ENCODE measurements around the gene CFAP74. TPM values are rescaled to one million over a fixed set of nuclear protein-coding genes. Genes with fewer than 3 reads are reported as not detected.

CFAP74 gene
- total RNA-seq, 1 experiment from 2014 or later, result 0.28 TPM

GRCh38 chr1:1895456-1896336, 107.9 kb downstream of the CFAP74 start:
- H3T11ph ChIP-seq (ENCODE audit: low read length), result no peak overlapping the region
- H3K27me3 Mint-ChIP-seq (ENCODE audit: low read depth), result peaks cover 8% of the 10 kb centered on the region

More at GRCh38 chr1:1895456-1896336, 107.9 kb downstream of the CFAP74 start:
- H3K79me2 ChIP-seq (ENCODE audit: insufficient read depth, low read length), result no peaks in the 10 kb centered on the region; the same call in 1 of the 2 replicates
- Mint-ChIP-seq H3K4me1 (peaks cover 29 to 36% of the 10 kb centered on the region in 2 experiments), H3K27ac (peak overlapping the region in 1 of 3 experiments; percentile 62; a peak in 1 of 7 replicates), H3K9me3 (no peaks in the 10 kb centered on the region; a peak in 1 of 5 replicates), H3K36me3 (ENCODE audit: insufficient read depth in 1 of 3, low read depth in 3 of 3) (no peaks in the 10 kb centered on the region; a peak in 1 of 7 replicates), H3K4me3 (no peak overlapping the region)
- H2BK120ac ChIP-seq (ENCODE audit: low read depth, low read length, poor library complexity, severe bottlenecking), result no peak overlapping the region
- peaks cover 5% of the 10 kb centered on the region; the same call in 1 of the 2 replicates for H3K4me1 ChIP-seq (ENCODE audit: insufficient read depth, low read length)
- H3K9me3 ChIP-seq (ENCODE audit: control insufficient read depth, low read depth, low read length), result no peaks in the 10 kb centered on the region
- H4K8ac ChIP-seq (replicated peaks; ENCODE audit: insufficient read length, low read depth, low read length), result no peak overlapping the region
- no peak for DNase-seq
- WGBS (ENCODE audit: extremely low coverage, insufficient read length, low lambda C conversion rate), result no CpG with 5 or more reads among the region's 14 CpGs
- no peaks in the 10 kb centered on the region for H4K20me1 ChIP-seq (ENCODE audit: control insufficient read depth, insufficient read depth, insufficient read length)
- no peak overlapping the region for H3K23ac ChIP-seq (ENCODE audit: insufficient read length, low read depth, low read length)
- H4K5ac ChIP-seq (ENCODE audit: insufficient read length, low read depth, low read length), result no peak overlapping the region
- no peak overlapping the region for H2BK12ac ChIP-seq (ENCODE audit: insufficient read length, low read depth, low read length)
- no peak overlapping the region for H2BK15ac ChIP-seq (ENCODE audit: low read depth, low read length)
- no peak overlapping the region for H3K4ac ChIP-seq (ENCODE audit: low read depth, low read length)
- no peak overlapping the region for H2BK20ac ChIP-seq (ENCODE audit: low read depth, low read length, poor library complexity, severe bottlenecking)
- H4K91ac ChIP-seq (ENCODE audit: insufficient read length, low read depth, low read length), result no peak overlapping the region
- H3K27ac ChIP-seq (ENCODE audit: insufficient read length, low read depth, low read length), result no peak overlapping the region
- H3K4me2 ChIP-seq (ENCODE audit: insufficient read depth, insufficient read length, low read length), result no peak overlapping the region
- peaks cover 6% of the 10 kb centered on the region for H3K23me2 ChIP-seq (ENCODE audit: insufficient read length, low read depth, low read length, poor library complexity, severe bottlenecking)
- H3K56ac ChIP-seq (ENCODE audit: insufficient read length, low read depth, low read length), result no peak overlapping the region
- H3K79me1 ChIP-seq (ENCODE audit: insufficient read depth, low read depth, low read length, poor library complexity, severe bottlenecking), result no peaks in the 10 kb centered on the region
- no peak overlapping the region for H3K18ac ChIP-seq (ENCODE audit: insufficient read length, low read depth, low read length)
- H3K9ac ChIP-seq (ENCODE audit: extremely low read depth, insufficient read length, low read length), result no peak overlapping the region
- no peak overlapping the region for H2AFZ ChIP-seq (ENCODE audit: low read length)
- no peak for TF ChIP-seq CTCF (conservative IDR thresholded peaks at IDR 0.05)
- H3K27me3 ChIP-seq (ENCODE audit: insufficient read depth, low read length), result no peaks in the 10 kb centered on the region; the same call in none of the 2 replicates
- no peak overlapping the region; the same call in 1 of the 2 replicates for H3K14ac ChIP-seq (ENCODE audit: insufficient read depth, low read length)
- H2AK5ac ChIP-seq (ENCODE audit: insufficient read length, low read length), result no peak overlapping the region
- no peak overlapping the region for H2BK5ac ChIP-seq (ENCODE audit: insufficient read length, low read length)
